Astrocyte (in vitro differentiated cells and primary cell): Measurements from ENCODE around the gene EML3. TPM values are rescaled to one million over a fixed set of nuclear protein-coding genes. Genes with fewer than 3 reads are reported as not detected.
"Not testable (repeated sequence)": the region's sequence is repeated elsewhere in the genome, so short reads cannot be mapped to it uniquely, and the experiment has no call there.

Experiments used
- DNase-seq: peaks from one replicate; pipeline ENCODE4 v3.0.0-alpha.2; 2010; ENCODE audit warnings: low read depth
- FAIRE-seq: peaks from 2 replicates; lab custom pipeline; 2011; peaks lifted over from hg19 to GRCh38; lab: Jason Lieb, UNC
- H2AFZ ChIP-seq: 2 replicates; pipeline ENCODE4 v1.6.0; 2012; ENCODE audit warnings: low read depth, low read length, inconsistent platforms
- H3K27ac ChIP-seq: 2 replicates; pipeline ENCODE4 v1.5.1; 2011; ENCODE audit warnings: low read depth, low read length, inconsistent platforms
- H3K27me3 ChIP-seq: 2 replicates; pipeline ENCODE4 v1.6.0; 2011; ENCODE audit warnings: low read length, inconsistent platforms; ENCODE audit not compliant: insufficient read depth
- H3K36me3 ChIP-seq: 2 replicates; pipeline ENCODE4 v1.5.1; 2011; ENCODE audit warnings: low read length, inconsistent platforms; ENCODE audit not compliant: insufficient read depth
- H3K4me1 ChIP-seq: 2 replicates; pipeline ENCODE4 v1.5.1; 2011; ENCODE audit warnings: low read length, inconsistent platforms; ENCODE audit not compliant: insufficient read depth
- H3K4me2 ChIP-seq: 2 replicates; pipeline ENCODE4 v1.6.0; 2012; ENCODE audit warnings: low read length, inconsistent platforms
- H3K4me3 ChIP-seq: 2 replicates; pipeline ENCODE4 v1.5.1; 2011; ENCODE audit warnings: low read depth, mild to moderate bottlenecking, low read length, inconsistent platforms; ENCODE audit not compliant: insufficient read depth
- H3K79me2 ChIP-seq: 2 replicates; pipeline ENCODE4 v1.6.0; 2012; ENCODE audit warnings: mild to moderate bottlenecking, low read length, inconsistent platforms; ENCODE audit not compliant: insufficient read depth
- H3K9ac ChIP-seq: 2 replicates; pipeline ENCODE4 v1.6.0; 2012; ENCODE audit warnings: mild to moderate bottlenecking, low read length, inconsistent platforms
- H3K9me3 ChIP-seq: 2 replicates; pipeline ENCODE4 v1.5.1; 2012; ENCODE audit warnings: low read depth, mild to moderate bottlenecking, low read length, inconsistent platforms; ENCODE audit not compliant: insufficient read depth
- H4K20me1 ChIP-seq: 2 replicates; pipeline ENCODE4 v1.6.0; 2012; ENCODE audit warnings: low read length, inconsistent platforms; ENCODE audit not compliant: insufficient read depth
- H3K27ac Mint-ChIP-seq: one replicate; pipeline ENCODE4 v1.8.0; 2021; ENCODE audit warnings: mild to moderate bottlenecking, mixed read lengths; ENCODE audit not compliant: unreplicated experiment
- H3K27me3 Mint-ChIP-seq: one replicate; pipeline ENCODE4 v1.8.0; 2021; ENCODE audit warnings: low read depth, mixed read lengths; ENCODE audit not compliant: unreplicated experiment
- H3K36me3 Mint-ChIP-seq: one replicate; pipeline ENCODE4 v1.8.0; 2021; ENCODE audit warnings: low read depth, mixed read lengths; ENCODE audit not compliant: unreplicated experiment
- H3K4me1 Mint-ChIP-seq: one replicate; pipeline ENCODE4 v1.8.0; 2021; ENCODE audit warnings: low read depth, mixed read lengths; ENCODE audit not compliant: unreplicated experiment
- H3K4me3 Mint-ChIP-seq: one replicate; pipeline ENCODE4 v1.8.0; 2021; ENCODE audit warnings: mild to moderate bottlenecking, moderate library complexity, mixed read lengths; ENCODE audit not compliant: unreplicated experiment
- H3K9me3 Mint-ChIP-seq: one replicate; pipeline ENCODE4 v1.8.0; 2021; ENCODE audit warnings: mild to moderate bottlenecking, mixed read lengths; ENCODE audit not compliant: unreplicated experiment
- EZH2 ChIP-seq: IDR thresholded peaks from 2 replicates; pipeline ENCODE4 v1.6.1; 2012; ENCODE audit warnings: mild to moderate bottlenecking, low read length, inconsistent platforms; ENCODE audit not compliant: insufficient read depth
- total RNA-seq: library from RNA; stranded (reverse); gene quantifications from 2 replicates; pipeline ENCODE4 v1.2.1, GENCODE V29; 2021
- TF ChIP-seq, protein P1 (sequence below): IDR thresholded peaks from 2 replicates; pipeline ENCODE4 v1.5.1; 2011; ENCODE audit warnings: low read depth, mild to moderate bottlenecking, inconsistent platforms, low read length, moderate library complexity; ENCODE audit not compliant: insufficient read depth

EML3 gene
- total RNA-seq, 1 donor from 2014 or later: 25.5 TPM

DNA sequence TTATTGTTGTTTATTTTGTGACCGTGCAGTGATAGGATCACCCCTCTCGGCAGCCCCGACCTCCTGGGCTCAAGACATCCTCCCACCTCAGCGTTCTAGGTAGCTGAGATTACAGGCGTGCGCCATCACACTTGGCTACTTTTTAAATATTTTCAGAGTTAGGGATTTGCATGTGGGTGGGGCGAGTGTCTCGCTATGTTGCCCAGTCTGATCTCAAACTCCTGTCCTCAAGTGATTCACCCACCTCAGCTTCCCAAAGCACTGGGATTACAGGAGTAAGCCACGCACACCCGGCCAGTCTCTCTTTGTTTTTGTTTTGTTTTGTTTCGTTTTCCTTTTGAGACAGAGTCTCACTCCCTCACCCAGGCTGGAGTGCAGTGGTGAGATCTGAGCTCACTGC is 41.7 kb upstream of the EML3 start:
- H3K36me3 Mint-ChIP-seq: no peaks in the 10 kb centered on the region
- no peaks in the 10 kb centered on the region for H3K27me3 Mint-ChIP-seq

DNA sequence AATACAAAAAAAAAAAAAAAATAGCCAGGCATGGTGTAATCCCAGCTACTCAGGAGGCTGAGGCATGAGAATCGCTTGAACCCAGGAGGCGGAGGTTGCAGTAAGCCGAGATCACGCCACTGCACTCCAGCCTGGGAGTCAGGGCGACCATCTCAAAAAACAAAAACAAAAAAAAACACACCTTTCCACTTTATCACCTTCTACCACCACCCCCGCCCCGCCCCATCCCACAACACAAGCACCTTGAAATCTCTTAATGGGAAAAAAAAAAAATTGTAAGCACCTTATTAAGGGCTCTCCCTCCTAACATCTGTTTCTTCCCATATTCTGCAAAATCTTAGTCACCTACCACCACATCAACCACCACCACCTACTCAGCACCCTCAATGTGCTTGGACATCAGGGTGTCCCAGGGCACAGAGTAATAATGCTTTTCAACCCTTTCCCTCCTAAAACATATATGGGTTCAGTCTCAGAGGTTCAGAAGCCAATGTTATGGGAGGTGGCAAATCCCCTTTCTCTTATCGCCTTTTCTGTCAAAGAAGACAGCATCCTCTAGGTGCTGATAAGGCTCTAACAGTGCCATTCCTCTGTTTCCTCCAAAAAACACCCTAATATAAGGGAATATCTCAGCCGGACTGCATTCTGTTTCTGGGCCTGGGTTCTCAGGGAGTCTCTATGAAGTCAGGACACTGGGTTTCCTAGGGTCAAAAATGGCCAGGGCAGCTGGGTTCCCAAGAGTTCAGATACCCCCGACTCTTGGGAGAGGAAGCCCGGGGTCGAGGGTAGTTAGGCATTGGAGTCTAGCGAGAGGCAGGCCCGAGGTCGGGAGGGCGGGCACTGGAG is 39.8 kb upstream of the EML3 start:
- TF ChIP-seq, protein P1, sequence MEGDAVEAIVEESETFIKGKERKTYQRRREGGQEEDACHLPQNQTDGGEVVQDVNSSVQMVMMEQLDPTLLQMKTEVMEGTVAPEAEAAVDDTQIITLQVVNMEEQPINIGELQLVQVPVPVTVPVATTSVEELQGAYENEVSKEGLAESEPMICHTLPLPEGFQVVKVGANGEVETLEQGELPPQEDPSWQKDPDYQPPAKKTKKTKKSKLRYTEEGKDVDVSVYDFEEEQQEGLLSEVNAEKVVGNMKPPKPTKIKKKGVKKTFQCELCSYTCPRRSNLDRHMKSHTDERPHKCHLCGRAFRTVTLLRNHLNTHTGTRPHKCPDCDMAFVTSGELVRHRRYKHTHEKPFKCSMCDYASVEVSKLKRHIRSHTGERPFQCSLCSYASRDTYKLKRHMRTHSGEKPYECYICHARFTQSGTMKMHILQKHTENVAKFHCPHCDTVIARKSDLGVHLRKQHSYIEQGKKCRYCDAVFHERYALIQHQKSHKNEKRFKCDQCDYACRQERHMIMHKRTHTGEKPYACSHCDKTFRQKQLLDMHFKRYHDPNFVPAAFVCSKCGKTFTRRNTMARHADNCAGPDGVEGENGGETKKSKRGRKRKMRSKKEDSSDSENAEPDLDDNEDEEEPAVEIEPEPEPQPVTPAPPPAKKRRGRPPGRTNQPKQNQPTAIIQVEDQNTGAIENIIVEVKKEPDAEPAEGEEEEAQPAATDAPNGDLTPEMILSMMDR: no peak
- no peak for TF ChIP-seq EZH2
- FAIRE-seq (no peak), DNase-seq (no peak)
- Histone ChIP-seq H4K20me1 (peaks cover 3% of the 10 kb centered on the region), H3K79me2 (peaks cover 46% of the 10 kb centered on the region), H3K27me3 (no peaks in the 10 kb centered on the region), H3K4me1 (peaks cover 7% of the 10 kb centered on the region), H3K27ac (peak overlapping the region; percentile 76), H2AFZ (peak overlapping the region; percentile 91), H3K9me3 (no peaks in the 10 kb centered on the region), H3K36me3 (peaks cover 9% of the 10 kb centered on the region), H3K4me2 (peak overlapping the region; percentile 94), H3K9ac (peak overlapping the region; percentile 87), H3K4me3 (peak overlapping the region; percentile 67)
- no peaks in the 10 kb centered on the region for H3K36me3 Mint-ChIP-seq
- H3K27me3 Mint-ChIP-seq: no peaks in the 10 kb centered on the region
- peak overlapping the region; percentile 90 for H3K4me3 Mint-ChIP-seq
- no peaks in the 10 kb centered on the region for H3K9me3 Mint-ChIP-seq
- H3K27ac Mint-ChIP-seq: peak overlapping the region; percentile 31
- H3K4me1 Mint-ChIP-seq: peaks cover 4% of the 10 kb centered on the region

More for the DNA sequence above, 41.7 kb upstream of the EML3 start:
- no peak for TF ChIP-seq EZH2
- TF ChIP-seq, protein P1: no peak
- FAIRE-seq: no peak
- Mint-ChIP-seq H3K27ac (no peak overlapping the region), H3K4me1 (peaks cover 4% of the 10 kb centered on the region), H3K4me3 (peak overlapping the region; percentile 68), H3K9me3 (no peaks in the 10 kb centered on the region)
- Histone ChIP-seq H3K36me3 (peaks cover 3% of the 10 kb centered on the region), H3K27me3 (no peaks in the 10 kb centered on the region), H3K9me3 (no peaks in the 10 kb centered on the region), H3K79me2 (peaks cover 35% of the 10 kb centered on the region), H3K4me3 (no peak overlapping the region), H3K27ac (no peak overlapping the region), H2AFZ (no peak overlapping the region), H3K4me1 (peaks cover 7% of the 10 kb centered on the region), H3K9ac (no peak overlapping the region), H3K4me2 (no peak overlapping the region), H4K20me1 (peaks cover 3% of the 10 kb centered on the region)
- DNase-seq: no peak

GRCh38 chr11:62650283-62650682 is 37.7 kb upstream of the EML3 start:
- H3K4me1 ChIP-seq, H3K9ac ChIP-seq, H3K27me3 Mint-ChIP-seq, FAIRE-seq, H3K4me1 Mint-ChIP-seq, H3K9me3 ChIP-seq, H3K27ac ChIP-seq, H2AFZ ChIP-seq, H3K27me3 ChIP-seq, H3K9me3 Mint-ChIP-seq, H3K27ac Mint-ChIP-seq, H3K36me3 Mint-ChIP-seq, H3K36me3 ChIP-seq, DNase-seq, H3K4me3 ChIP-seq, H3K4me2 ChIP-seq, H4K20me1 ChIP-seq: not testable (repeated sequence)
- peaks cover 58% of the 10 kb centered on the region for H3K79me2 ChIP-seq
- peak overlapping the region; percentile 8 for H3K4me3 Mint-ChIP-seq
